IMR-90 (cell line): ENCODE data around the gene SUN5. TPM values are rescaled to one million over a fixed set of nuclear protein-coding genes. Genes with fewer than 3 reads are reported as not detected.

Experiments used
- ATAC-seq: fragments of 200-7000 bp; cut with Tn5 transposase; 2 replicates; pipeline ENCODE4 v1.9.1; 2020; ENCODE audit warnings: low read depth, mild to moderate bottlenecking, moderate library complexity
- BruUV-seq: library from RNA; stranded (reverse); fragments of 400-500 nt; replicated peaks from 2 replicates; lab custom pipeline; 2021; lab: Mats Ljungman, UMichigan
- CTCF ChIA-PET: fragments of 300-600 bp; formaldehyde crosslinking; extraction: SDS; loops from one replicate; lab custom pipeline; 2021; ENCODE audit warnings: antibody characterized with exemption; lab: Yijun Ruan, JAX
- POLR2A ChIA-PET: fragments of 300-600 bp; sonication (Branson Sonifier 250); formaldehyde crosslinking; loops from one replicate; lab custom pipeline; 2022; ENCODE audit warnings: antibody characterized with exemption; ENCODE audit not compliant: unreplicated experiment; lab: Charles Lee
- DNase-seq: peaks from one replicate; pipeline ENCODE4 v3.0.0; 2013
- H2AFZ ChIP-seq: replicated peaks from 2 replicates; pipeline ENCODE3; 2013; ENCODE audit warnings: low read length, mild to moderate bottlenecking; ENCODE audit not compliant: poor library complexity
- H2AK5ac ChIP-seq: 2 replicates; pipeline ENCODE4 v1.6.1; 2013; ENCODE audit warnings: low read depth, low read length, inconsistent platforms
- H2AK9ac ChIP-seq: replicated peaks from 2 replicates; pipeline ENCODE3; 2013; ENCODE audit warnings: mild to moderate bottlenecking, low read depth, low read length, moderate library complexity; ENCODE audit not compliant: poor library complexity
- H2BK120ac ChIP-seq: 2 replicates; pipeline ENCODE4 v1.6.1; 2013; ENCODE audit warnings: low read depth, low read length, inconsistent platforms
- H2BK15ac ChIP-seq: 3 replicates; pipeline ENCODE4 v1.6.1; 2013; ENCODE audit warnings: low read depth, low read length, inconsistent platforms
- H2BK20ac ChIP-seq: 2 replicates; pipeline ENCODE4 v1.6.1; 2013; ENCODE audit warnings: low read depth, mild to moderate bottlenecking, inconsistent platforms, low read length, moderate library complexity
- H2BK5ac ChIP-seq: 2 replicates; pipeline ENCODE4 v1.6.1; 2013; ENCODE audit warnings: mild to moderate bottlenecking, low read depth, low read length, inconsistent platforms; ENCODE audit not compliant: poor library complexity, severe bottlenecking
- H3K14ac ChIP-seq: replicated peaks from 2 replicates; pipeline ENCODE4 v1.6.1; 2013; ENCODE audit warnings: low read depth, low read length, inconsistent platforms
- H3K18ac ChIP-seq: 2 replicates; pipeline ENCODE4 v1.6.1; 2013; ENCODE audit warnings: low read depth, low read length, control low read depth
- H3K23ac ChIP-seq: 2 replicates; pipeline ENCODE4 v1.6.1; 2013; ENCODE audit warnings: low read depth, low read length, inconsistent platforms
- H3K27ac ChIP-seq: 2 replicates; pipeline ENCODE4 v1.5.1; 2013; ENCODE audit warnings: mild to moderate bottlenecking, control low read depth, low read length; ENCODE audit not compliant: insufficient read depth
- H3K27me3 ChIP-seq: 2 replicates; pipeline ENCODE4 v1.6.1; 2013; ENCODE audit warnings: low read length; ENCODE audit not compliant: control insufficient read depth, insufficient read depth
- H3K36me3 ChIP-seq: 2 replicates; pipeline ENCODE4 v1.6.1; 2013; ENCODE audit warnings: low read length, mixed read lengths; ENCODE audit not compliant: control insufficient read depth, insufficient read depth
- H3K4ac ChIP-seq: 2 replicates; pipeline ENCODE4 v1.6.1; 2013; ENCODE audit warnings: low read depth, low read length, inconsistent platforms
- H3K4me1 ChIP-seq: 2 replicates; pipeline ENCODE4 v1.6.1; 2013; ENCODE audit warnings: low read length, mixed read lengths; ENCODE audit not compliant: control insufficient read depth, insufficient read depth
- H3K4me2 ChIP-seq: 2 replicates; pipeline ENCODE4 v1.6.1; 2013; ENCODE audit warnings: low read depth, mild to moderate bottlenecking, control low read depth, low read length, moderate library complexity
- H3K4me3 ChIP-seq: 2 replicates; pipeline ENCODE4 v1.5.1; 2013; ENCODE audit warnings: low read depth, mild to moderate bottlenecking, control low read depth, low read length, moderate library complexity; ENCODE audit not compliant: insufficient read depth
- H3K56ac ChIP-seq: 2 replicates; pipeline ENCODE4 v1.6.1; 2013; ENCODE audit warnings: low read length, inconsistent platforms; ENCODE audit not compliant: insufficient read depth; ENCODE audit errors: extremely low read depth
- H3K79me1 ChIP-seq, 2 experiments: 2 replicates each; pipeline ENCODE4 v1.6.1; 2013; ENCODE audit warnings: low read length in 2 of 2, inconsistent platforms in 1 of 2, low read depth in 1 of 2
- H3K9ac ChIP-seq: 2 replicates; pipeline ENCODE4 v1.6.1; 2013; ENCODE audit warnings: low read depth, low read length, control low read depth
- H3K9me1 ChIP-seq: 2 replicates; pipeline ENCODE4 v1.6.1; 2013; ENCODE audit warnings: low read length, inconsistent platforms; ENCODE audit not compliant: insufficient read depth
- H3K9me3 ChIP-seq: 2 replicates; pipeline ENCODE4 v1.6.1; 2013; ENCODE audit warnings: low read length; ENCODE audit not compliant: control insufficient read depth, insufficient read depth
- H4K20me1 ChIP-seq: 2 replicates; pipeline ENCODE4 v1.6.1; 2013; ENCODE audit warnings: low read length, inconsistent platforms; ENCODE audit not compliant: insufficient read depth
- H4K5ac ChIP-seq: 2 replicates; pipeline ENCODE4 v1.6.1; 2013; ENCODE audit warnings: mild to moderate bottlenecking, low read depth, low read length, control low read depth
- H4K8ac ChIP-seq, 2 experiments: 2 replicates each; pipeline ENCODE4 v1.6.1; 2013; ENCODE audit warnings: low read depth in 2 of 2, low read length in 2 of 2, control low read depth in 1 of 2, inconsistent platforms in 1 of 2
- H4K91ac ChIP-seq: 2 replicates; pipeline ENCODE4 v1.6.1; 2013; ENCODE audit warnings: low read depth, low read length, inconsistent platforms; ENCODE audit not compliant: insufficient read depth
- BHLHE40 ChIP-seq: fragments of 150-350 bp; IDR thresholded peaks from 2 replicates; pipeline ENCODE4 v1.6.1; 2016; ENCODE audit warnings: mild to moderate bottlenecking, low read depth, low read length
- CEBPB ChIP-seq: IDR thresholded peaks from 2 replicates; pipeline ENCODE4 v1.6.1; 2012; ENCODE audit warnings: low read depth, low read length, improper control_type of control experiment
- CHD1 ChIP-seq: IDR thresholded peaks from 2 replicates; pipeline ENCODE4 v1.6.1; 2012; ENCODE audit warnings: low read depth, low read length, improper control_type of control experiment
- CTCF ChIP-seq: conservative IDR thresholded peaks from 2 replicates; pipeline ENCODE4 v1.5.1; 2012; ENCODE audit warnings: mild to moderate bottlenecking, low read depth, low read length, improper control_type of control experiment
- FOS ChIP-seq: fragments of 150-350 bp; IDR thresholded peaks from 2 replicates; pipeline ENCODE4 v1.6.1; 2016; ENCODE audit warnings: low read depth, low read length
- MAFK ChIP-seq: IDR thresholded peaks from 2 replicates; pipeline ENCODE4 v1.6.1; 2012; ENCODE audit warnings: low read depth, low read length, improper control_type of control experiment
- MAZ ChIP-seq: IDR thresholded peaks from 2 replicates; pipeline ENCODE4 v1.6.1; 2012; ENCODE audit warnings: low read depth, mild to moderate bottlenecking, low read length, improper control_type of control experiment, moderate library complexity, borderline replicate concordance
- MXI1 ChIP-seq: IDR thresholded peaks from 2 replicates; pipeline ENCODE4 v1.6.1; 2012; ENCODE audit warnings: low read depth, mild to moderate bottlenecking, low read length, moderate library complexity, borderline replicate concordance
- POLR2A ChIP-seq: IDR thresholded peaks from 2 replicates; pipeline ENCODE4 v1.6.1; 2012; ENCODE audit warnings: mild to moderate bottlenecking, low read depth, low read length
- RAD21 ChIP-seq: IDR thresholded peaks from 2 replicates; pipeline ENCODE4 v1.6.1; 2012; ENCODE audit warnings: low read length, improper control_type of control experiment
- RCOR1 ChIP-seq: IDR thresholded peaks from 2 replicates; pipeline ENCODE4 v1.6.1; 2012; ENCODE audit warnings: mild to moderate bottlenecking, low read length, improper control_type of control experiment; ENCODE audit not compliant: insufficient replicate concordance
- RFX5 ChIP-seq: IDR thresholded peaks from 2 replicates; pipeline ENCODE4 v1.8.0; 2012; ENCODE audit warnings: low read depth, mild to moderate bottlenecking, low read length, moderate library complexity
- SMC3 ChIP-seq: fragments of 150-350 bp; IDR thresholded peaks from 2 replicates; pipeline ENCODE4 v1.6.1; 2016; ENCODE audit warnings: low read depth, mild to moderate bottlenecking, antibody characterized with exemption, low read length, moderate library complexity
- USF2 ChIP-seq: fragments of 150-350 bp; IDR thresholded peaks from 2 replicates; pipeline ENCODE4 v1.6.1; 2017; ENCODE audit warnings: mild to moderate bottlenecking, antibody characterized with exemption, low read length, low read depth
- WGBS, 2 experiments: methylation state at CpG; one replicate each; pipeline versions ENCODE4 v1.1.5 to v1.1.7; 2013; ENCODE audit warnings: missing lambda C conversion rate in 2 of 2; ENCODE audit not compliant: insufficient read length in 1 of 2; ENCODE audit errors: extremely low coverage in 2 of 2; 5-methylcytosine and 5-hydroxymethylcytosine counted together
- dilution Hi-C: fragments of 300-500 bp; cut with HindIII; formaldehyde crosslinking; loops from one replicate; pipeline ENCODE4 v1.14.3; 2018; ENCODE audit warnings: low sequenced_read_pairs; ENCODE audit not compliant: unreplicated experiment
- in situ Hi-C: fragments of 300-500 bp; cut with MboI; formaldehyde crosslinking; loops from 3 replicates; pipeline ENCODE4 v1.14.3; 2019; ENCODE audit warnings: low sequenced_read_pairs, inconsistent platforms, mixed read lengths
- intact Hi-C: fragments of 100-400 bp; cut with micrococcal nuclease; formaldehyde crosslinking; loops from 2 replicates; pipeline ENCODE4 v1.10.0; 2022
- polyA plus RNA-seq, 3 experiments: library from polyadenylated mRNA; depleted of rRNA; stranded (reverse); fragments of >200 nt; gene quantifications; 2 replicates each; pipeline ENCODE4 v1.2.3, GENCODE V29; 2012; ENCODE audit warnings: low replicate concordance in 1 of 3
- total RNA-seq: library from RNA; depleted of rRNA; stranded (reverse); fragments of >200 nt; gene quantifications from 2 replicates; pipeline ENCODE4 v1.2.3, GENCODE V29; 2012

Gene SUN5
- total and polyA plus RNA-seq, 2 of the 4 experiments (the other 2 are of a cell fraction): not detected

- Histone ChIP-seq H3K4me1 (no peaks in the 10 kb centered on the region), H2AK5ac (no peak overlapping the region), H3K56ac (no peak overlapping the region), H2AK9ac (no peak overlapping the region), H3K23ac (no peak overlapping the region), H3K27ac (no peak overlapping the region), H4K8ac (no peak overlapping the region), H3K4ac (no peak overlapping the region), H3K9ac (no peak overlapping the region), H3K14ac (no peak overlapping the region), H3K18ac (no peak overlapping the region), H3K4me3 (no peak overlapping the region), H2BK20ac (no peak overlapping the region), H2BK120ac (no peak overlapping the region), H3K9me3 (no peaks in the 10 kb centered on the region), H4K5ac (no peak overlapping the region), H3K9me1 (no peaks in the 10 kb centered on the region), H2BK5ac (no peak overlapping the region), H3K27me3 (peaks cover 15% of the 10 kb centered on the region), H2AFZ (no peak overlapping the region), H4K20me1 (no peaks in the 10 kb centered on the region), H4K91ac (no peak overlapping the region), H2BK15ac (no peak overlapping the region), H3K36me3 (no peaks in the 10 kb centered on the region), H3K79me1 (no peaks in the 10 kb centered on the region), H3K4me2 (no peak overlapping the region)
- TF ChIP-seq POLR2A (no peak), RCOR1 (no peak), CTCF (no peak), RFX5 (no peak), CEBPB (no peak), MAFK (no peak), FOS (no peak), SMC3 (no peak), CHD1 (no peak), RAD21 (no peak), MAZ (no peak), MXI1 (no peak), USF2 (no peak), BHLHE40 (no peak)
- DNase-seq (no peak), ATAC-seq (no peak)
- intact Hi-C loops: no loop called here
- WGBS, 2 experiments: no CpG with 5 or more reads among the region's 4 CpGs
- CTCF ChIA-PET: no interaction called here
- POLR2A ChIA-PET: no interaction called here
- dilution Hi-C loops: no loop called here
- in situ Hi-C loops: no loop called here
- BruUV-seq: no TSS peak
Observed at GRCh38 chr20:32966382-32966781, 37.9 kb downstream of the SUN5 start.
